ENCODE measurements around the gene LAMTOR2.
A peak's percentile ranks its signal among the peaks of the same experiment; 100 is the strongest.
"Not testable (repeated sequence)": the region's sequence is repeated elsewhere in the genome, so short reads cannot be mapped to it uniquely, and the experiment has no call there.

LAMTOR2 gene

DNA sequence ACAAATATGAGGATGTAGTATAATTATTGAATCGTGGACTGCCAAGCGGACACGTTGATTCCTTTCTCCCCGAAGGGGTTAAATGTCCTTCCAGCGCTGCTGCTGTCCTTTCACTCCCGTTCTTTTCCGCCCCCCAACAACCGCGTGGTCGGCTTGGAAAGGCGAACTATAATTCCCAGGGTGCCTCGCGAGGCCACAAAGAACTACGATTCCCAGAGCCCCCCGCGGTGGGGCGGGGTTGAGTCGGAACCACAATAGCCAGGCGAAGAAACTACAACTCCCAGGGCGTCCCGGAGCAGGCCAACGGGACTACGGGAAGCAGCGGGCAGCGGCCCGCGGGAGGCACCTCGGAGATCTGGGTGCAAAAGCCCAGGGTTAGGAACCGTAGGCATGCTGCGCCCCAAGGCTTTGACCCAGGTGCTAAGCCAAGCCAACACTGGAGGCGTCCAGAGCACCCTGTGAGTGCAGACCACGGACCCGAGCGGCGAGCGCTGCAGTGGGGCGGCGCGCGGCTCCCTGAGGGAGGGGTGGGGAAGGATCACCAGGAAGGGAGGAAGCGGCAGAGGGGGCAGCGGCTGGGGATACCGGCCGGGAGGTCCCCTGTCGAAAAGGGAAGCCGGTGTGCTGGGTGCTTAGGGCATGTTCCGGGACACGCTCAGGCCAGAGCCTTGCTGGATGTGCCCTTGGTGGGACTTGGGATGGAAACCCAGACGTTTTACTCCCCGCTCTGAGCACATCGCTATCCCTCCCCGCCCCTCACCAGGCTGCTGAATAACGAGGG is at the start of gene LAMTOR2:
Gene LAMTOR2 (plus strand): TSS at position 283 of the 781 bp plus-strand sequence. CDS start 108 bp downstream, at position 391.
- peak; percentile 99 for DNase-seq

DNA sequence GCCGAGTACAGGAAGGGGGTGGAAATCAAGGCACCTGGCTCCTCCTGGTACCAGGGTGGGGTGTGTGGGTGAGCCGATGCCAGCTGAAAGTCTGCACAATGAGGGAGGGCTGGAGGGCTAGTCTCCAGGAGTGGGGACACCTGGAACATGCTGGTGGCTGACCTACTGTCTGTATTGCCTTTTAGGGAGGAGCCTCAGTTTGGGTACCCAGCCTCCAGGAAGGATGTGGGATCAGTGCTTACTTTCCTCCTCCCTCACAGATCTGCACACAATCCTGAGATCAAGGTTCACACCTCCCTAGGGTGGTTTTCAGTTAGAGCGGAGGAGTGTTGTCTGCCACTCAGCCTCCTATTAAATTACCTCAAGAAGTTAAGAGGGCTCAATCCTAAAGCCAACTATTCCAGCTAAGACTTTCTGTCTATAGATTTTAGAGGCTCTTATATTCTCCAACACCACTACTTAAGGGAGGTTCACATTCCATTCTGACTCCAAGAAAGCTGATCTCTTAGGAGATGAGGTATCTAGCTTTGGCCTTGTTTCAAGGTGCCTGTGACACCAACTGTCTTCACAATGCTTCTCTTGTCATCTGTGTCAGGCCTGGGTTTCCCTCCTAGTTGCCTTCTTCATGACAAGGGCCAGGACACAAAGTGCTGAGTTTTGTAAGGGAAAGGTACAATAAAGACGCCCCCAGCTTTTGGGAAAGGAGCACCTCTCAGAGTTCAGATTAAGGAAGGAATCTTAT is 49.6 kb upstream of the LAMTOR2 start:
- DNase-seq = no peak

DNA sequence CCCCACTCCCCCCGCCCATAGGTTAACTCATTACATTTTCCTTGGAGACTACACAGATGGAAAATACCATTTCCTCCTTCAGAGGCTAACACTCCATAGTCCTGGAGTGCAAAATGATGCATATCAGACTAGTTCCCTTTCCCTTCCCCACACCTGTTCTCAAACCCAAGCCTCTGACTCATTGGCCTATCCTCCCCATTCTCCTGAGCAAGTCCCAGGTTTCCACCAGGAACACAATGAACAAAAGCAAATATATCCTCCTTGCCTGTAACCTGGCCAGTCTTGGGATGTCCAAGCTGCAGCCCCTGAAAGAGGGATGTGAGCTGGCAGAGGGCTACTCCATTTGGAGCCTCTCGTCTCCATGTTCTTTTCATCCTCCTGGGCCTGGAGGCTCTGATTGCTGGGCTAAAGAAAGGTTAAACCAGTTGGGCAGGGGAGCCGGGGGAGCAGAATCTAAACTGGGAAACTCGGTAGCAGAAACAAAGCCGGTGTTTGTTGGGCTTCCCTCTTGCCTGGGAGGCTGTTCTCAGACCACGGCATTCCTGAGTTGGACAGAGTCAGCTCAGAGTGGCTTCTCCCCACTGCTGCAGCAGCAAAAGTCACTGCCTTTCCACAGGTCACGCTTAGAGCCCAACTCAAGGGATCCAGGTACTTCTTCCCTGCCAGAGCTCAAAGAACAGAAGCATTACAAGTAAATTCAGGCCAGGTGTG is 47.8 kb upstream of the LAMTOR2 start:
- DNase-seq = no peak

DNA sequence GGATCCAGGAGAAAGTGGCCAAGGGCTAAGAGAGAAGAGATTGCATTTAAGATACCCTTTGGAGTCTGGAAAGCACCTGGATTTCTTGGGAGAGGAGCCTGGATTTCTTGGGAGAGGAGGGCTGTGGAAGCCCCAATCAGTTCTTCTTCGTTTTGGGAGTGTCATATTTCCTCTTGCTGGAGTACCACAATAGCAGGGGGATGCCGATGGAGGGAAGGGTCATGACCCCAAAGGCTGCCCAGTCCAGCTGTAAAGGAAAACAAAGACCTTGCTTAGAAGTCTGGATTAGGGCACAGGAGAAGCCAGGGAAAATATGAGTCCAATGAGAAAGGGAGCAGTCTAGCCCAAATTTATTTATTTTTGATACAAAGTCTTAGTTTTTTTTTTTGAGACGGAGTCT is 45.2 kb upstream of the LAMTOR2 start:
- no peak for DNase-seq

DNA sequence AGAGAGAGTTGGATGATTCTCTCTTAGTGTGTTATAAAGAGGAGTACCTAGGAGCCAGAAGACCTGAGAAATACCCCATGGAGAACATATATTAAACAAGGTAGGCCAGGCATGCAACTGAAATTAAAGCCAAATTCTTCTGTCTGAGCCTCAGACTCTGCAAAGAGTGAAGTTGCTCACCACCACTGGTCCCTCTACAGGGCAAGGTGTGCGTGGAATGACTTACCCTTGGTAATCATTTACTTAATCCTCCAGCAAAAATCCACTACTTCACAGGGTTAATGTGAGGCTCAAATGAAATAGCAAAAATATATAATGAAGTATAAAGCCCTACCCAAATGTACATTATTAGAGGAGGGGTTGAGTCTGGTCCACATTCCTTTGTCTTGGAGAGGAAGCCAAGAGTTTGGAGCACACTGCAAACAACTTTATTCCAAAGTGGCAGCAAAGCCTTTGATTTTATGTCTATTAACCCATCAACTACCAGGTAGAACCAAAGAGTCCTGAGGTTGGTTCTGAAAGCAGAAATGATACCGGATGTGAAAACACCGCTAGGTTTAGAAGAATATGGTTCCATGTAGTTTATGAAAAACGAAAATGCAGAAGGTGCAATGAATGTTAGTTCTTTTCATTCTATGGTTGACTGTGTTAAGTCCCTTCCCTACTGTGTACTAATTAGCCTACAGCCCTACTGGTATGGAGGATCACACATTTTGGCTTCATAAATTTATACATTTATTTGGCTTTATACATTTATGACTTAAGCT is 42.3 kb upstream of the LAMTOR2 start:
- no peak for DNase-seq

DNA sequence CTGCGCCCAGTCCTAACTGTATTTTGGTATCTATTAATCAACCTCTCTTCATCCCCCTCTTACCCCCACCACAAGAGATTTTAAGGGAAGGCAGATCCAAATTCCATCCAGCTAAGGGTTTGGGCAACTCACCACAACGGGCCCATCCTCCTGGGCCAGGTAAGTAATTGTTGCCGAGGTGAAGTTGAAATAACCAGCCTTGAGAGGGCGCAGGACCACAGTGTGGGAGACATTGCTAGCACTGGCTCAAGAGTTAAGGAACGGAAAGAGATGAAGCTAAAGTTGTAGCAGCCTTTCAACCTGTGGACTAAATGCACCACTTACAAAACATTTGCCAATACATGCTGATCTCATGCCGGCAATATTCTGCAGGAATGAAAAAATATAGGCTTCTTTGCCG is 39.8 kb upstream of the LAMTOR2 start:
- DNase-seq = no peak

DNA sequence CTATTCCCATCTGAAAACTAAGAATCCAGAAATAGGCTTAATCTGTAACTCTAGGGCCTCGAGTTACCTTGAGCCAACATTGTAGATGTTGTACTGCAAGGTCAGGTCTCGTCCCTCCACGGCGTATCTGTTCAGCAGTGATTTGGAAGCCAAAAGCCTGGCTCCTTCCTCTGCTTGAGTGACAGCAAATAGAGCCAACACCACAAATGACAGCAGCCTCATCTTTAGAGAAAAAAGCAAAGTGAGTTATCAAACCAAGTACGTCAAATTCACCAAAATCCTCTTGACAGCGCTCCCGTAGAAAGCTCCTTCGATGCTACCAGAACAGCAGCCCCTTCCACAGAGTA is 34.7 kb upstream of the LAMTOR2 start:
- no peak for DNase-seq

DNA sequence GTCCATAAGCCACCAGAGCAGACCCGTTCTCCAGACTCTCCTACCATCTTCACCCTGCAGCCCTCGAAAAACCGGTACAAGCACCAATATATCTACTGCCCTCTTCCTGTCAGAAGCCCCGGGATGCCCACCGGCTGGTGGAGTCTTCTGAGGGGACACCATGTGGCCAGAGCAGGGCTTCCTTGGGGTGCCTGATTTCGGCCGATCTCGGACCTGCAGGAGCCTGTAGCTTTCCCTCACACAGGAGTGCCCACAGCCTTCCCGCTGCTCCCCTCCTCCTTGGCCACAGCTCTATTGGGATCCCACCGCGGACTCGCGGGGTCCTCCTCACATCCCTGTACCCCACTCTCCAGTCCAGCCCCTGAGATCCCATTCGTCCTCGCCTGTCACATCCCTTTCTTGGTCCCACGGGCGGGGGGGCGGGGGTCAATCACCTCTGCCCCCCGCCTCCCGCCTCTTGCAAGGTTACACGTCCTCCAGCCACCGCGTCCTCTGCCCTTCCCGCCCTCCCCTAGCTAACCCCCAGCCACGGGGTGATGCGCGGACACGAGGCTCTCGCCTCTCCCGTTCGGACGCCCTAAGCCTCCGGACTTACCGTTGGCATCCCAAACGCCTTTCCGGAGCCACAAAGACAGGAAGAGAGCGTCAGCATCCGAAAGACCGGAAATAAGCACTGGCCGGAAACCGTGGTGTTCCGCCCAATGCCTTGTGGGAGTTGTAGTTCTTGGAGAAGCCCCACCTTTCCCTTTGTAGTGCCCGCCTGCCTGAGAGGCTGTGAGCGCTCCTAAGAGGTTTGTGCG is 34.1 kb upstream of the LAMTOR2 start, which contains the start of gene SSR2:
Gene SSR2 (minus strand): TSS at position 659 of the 800 bp plus-strand sequence. CDS start 784 bp downstream, outside the sequence.
- peak; percentile 97 for DNase-seq

DNA sequence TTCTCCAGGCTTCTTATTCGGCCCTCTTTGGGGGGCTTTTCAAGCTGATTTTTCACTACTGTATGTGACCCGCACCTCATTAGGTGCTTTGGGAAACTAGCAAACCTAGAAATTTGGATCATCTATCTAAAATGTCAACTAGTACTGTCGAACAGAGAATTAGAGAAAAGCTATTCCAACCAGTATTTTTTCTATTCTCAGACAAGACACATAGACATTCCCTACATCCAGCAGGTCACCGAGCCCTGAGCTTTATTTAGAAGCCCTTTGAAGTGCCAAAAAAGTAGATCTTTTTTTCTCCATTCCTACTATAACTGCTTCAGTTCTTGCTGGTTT is 33.5 kb upstream of the LAMTOR2 start:
- DNase-seq = no peak

DNA sequence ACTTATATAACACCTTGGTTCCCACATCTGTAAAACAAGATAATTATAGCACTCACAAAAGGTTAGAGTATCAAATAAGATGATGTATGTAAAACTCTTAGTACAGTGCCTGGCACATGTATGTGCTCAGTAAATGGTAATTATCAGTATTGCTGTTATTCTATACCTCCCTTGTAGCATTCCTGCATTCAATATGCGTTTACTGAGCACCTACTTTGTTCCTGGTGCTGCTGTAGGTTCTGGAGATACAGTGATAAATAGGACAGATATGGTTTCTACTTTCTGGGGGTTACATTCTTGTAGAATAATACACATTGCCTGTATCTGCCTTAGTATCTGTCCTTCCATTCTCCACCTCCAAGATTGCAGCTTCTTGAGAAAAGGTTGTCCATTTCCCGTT is 32.6 kb upstream of the LAMTOR2 start:
- DNase-seq = no peak

DNA sequence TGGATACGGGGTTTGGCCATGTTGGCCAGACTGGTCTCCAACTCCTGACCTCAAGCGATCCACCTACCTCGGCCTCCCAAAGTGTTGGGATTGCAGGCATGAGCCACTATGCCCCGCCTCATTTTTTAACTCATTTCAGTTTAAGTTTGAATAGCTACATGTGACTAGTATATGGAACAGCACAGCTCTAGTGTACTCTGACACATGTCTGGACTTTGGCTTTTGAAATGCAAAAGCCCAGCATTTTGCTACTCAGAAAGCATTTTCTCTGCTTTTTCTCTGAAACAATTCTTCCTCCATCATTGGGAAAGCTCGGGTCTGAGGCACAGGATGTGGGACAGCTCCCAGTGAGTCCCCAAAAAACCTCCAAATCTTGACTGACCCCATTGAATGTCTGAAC is 29.8 kb upstream of the LAMTOR2 start:
- no peak for DNase-seq

DNA sequence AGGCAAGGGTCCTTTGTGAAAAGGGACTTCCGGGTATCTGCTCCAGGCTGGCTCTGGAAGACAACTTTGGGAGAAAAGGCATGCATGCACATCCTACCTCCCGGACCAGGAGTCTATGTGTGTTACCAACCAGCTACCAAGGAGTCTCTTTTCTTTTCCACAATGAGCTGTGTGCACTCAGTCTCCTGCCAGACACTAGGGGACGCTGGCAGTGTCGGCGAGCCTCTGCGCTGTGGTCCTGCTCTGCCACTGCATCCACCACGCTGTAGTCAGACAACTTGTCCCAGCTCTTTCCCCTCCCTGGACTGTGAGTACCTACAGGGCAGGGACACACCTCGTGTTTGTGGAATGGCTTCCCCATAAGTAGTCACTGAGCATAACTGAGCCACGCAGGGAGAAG is 28.7 kb upstream of the LAMTOR2 start:
- DNase-seq = peak; percentile 78

DNA sequence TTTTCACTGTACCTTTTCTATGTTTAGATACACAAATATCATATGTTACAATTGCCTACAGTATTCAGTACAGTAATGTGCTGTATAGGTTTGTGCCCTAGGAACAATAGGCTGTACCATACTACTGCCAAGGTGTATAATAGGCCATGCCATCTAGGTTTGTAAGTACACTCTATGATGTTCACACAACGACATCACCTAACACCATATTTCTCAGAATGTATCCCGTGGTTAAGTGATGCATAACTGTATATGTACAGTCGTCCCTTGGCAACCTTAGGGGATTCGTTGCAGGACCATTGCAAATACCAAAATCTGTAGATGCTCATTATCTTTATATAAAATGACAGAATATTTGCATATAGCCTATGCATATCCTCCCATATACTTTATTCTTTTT is 28.0 kb upstream of the LAMTOR2 start:
- no peak for DNase-seq

DNA sequence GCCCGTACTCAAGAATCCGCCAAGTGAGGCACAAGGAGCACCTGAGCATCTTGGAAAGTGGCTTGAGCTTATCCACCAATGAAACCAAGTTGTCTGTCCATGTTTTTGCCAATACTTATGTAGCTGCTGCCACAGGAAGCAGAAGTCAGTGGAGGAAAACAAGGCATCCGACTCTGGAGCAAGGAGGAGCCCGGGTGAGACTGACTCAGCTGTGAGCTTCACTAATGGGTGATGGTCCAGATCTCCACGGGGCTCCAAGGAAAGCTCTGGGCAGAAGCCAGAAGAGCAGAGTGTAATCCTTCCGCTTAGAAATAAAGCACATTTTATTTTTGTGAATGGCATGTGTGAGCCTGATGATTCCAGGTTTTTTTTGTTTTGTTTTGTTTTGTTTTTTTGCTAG is 21.6 kb upstream of the LAMTOR2 start:
- DNase-seq = no peak

DNA sequence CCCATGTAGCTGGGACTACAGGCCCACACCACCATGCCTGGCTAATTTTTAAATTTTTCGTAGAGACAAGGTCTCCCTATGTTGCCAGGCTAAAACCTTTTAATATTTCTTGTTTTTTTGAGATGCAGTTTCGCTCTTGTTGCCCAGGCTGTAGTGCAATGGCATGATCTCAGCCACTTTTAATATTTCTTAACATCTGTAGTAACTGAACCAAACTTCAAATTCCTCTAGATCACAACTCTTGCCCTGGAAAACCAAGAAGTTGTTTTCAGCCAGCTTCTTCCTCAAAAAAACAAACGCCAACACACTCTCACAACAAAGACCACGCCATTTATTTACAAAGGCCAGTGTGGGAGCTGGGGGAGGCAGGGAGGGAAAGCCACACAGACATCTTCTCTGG is 19.6 kb upstream of the LAMTOR2 start:
- DNase-seq = not testable (repeated sequence)

DNA sequence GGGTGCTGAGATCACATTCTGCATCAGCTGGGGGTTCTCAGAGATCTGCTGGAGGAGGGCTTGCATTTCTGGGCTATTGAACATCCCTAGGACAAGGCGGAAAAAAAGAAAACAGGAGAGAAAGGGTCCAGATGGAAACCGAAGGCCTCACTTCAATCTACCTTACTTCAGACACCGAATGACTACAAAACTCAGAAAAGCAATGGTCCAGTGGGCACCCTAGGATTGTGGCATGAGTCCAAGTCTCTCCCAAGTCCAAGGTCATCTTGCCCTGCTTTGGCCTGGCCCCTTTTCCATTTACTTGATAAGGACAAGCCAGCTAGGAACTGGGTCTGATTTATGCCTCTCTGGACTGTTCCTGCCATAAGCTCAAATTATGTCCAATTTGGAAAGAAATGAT is 11.8 kb upstream of the LAMTOR2 start:
- no peak for DNase-seq

DNA sequence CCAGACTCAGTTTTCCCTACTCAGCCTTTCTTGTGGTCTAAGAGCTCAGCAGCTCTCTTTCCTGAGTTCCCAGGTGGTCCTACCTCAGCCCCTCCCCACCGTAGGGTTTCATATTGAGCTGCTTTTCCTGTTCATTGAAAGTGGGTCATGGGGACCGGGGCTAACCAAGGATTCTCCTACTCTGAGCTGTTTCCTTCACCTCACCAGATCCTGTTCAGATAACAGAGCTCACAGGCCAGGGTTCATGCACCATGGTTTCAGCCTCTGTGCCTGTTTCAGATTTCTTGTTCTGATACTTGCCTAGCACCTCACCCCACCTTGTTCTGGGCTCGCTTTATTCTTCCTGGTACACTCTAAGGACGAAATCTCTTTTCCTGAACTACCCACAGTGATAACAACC is 9.5 kb upstream of the LAMTOR2 start:
- no peak for DNase-seq

DNA sequence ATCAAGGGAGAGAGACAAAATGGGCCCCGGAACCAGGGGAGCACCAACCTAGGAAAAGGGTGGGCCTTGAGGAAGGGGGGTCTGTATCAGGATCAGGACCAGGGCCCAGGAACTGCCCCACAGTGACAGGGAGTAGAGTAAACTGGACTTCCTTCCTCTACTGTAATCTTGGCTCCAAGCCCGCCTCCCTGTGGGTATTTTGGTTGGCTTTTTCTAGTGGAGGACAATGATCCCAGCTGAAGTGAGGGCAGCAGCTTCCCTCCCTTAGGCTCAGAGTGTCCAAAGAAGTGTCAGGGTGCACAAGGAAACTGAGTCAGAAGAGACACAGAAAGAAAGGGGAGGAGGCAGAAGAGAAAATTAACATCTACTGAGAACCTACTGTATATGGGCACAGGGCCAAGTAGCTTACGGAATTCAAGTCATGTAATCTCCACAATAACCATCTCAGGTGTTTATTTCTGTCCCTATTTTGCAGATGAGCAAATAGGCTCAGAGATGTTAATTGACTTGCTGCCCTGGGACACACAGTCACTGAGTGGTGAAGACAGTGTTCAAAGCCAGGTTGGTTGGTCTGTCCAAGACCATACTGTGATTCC is 5.8 kb upstream of the LAMTOR2 start:
- no peak for DNase-seq

DNA sequence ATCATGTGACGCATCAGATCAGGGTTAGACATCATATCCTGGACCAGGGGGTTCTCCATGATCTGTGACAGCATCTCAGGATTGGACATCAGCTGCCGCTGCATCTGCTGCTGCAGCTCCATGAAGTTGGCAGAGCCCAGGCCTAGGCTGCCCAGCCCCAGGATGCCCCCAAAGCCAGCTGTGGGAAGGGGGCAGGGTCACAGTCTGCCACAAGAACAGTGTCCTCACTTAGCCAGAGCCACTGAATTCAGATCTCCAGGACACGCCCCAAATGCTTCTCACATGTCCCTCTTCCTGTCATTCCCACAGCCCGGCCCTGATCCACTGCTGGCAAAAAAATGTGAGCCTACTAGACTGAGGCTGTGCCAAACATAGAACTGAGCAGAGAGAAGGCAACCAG is 4.2 kb upstream of the LAMTOR2 start:
- DNase-seq = no peak

DNA sequence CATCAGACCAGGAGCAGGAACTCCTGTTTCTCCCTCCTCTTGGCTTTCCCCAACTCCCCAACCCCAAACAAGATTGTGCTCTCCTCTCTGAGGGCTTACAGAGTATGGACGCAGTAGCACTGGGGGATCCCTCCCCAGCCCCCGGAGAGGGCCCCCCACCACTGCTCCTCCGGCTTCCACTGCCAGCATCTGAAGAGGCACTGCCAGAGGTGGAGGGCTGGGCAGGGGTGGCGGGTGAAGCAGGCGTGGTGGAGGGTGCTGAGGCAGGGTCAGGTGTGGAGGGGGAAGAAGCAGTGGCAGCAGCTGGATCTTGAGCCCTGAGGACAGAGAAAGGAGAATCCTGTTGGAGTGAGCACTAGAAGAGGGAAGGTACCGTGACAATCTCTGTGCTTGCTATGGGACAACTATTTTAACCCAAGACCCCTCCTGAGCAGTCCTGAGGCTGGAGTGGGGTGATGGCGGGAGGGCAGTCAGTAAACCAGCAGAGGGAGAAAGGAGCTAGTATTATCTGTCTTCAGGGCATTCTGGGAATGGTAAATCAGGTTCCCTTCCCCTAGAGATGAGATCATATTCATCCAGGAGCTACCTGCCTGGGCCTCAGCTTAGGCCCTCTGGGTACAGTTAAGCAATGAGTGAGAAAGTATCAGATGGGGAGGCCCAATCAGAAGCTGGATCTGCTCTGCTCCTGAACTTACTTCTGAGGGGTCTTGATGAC is 3.4 kb upstream of the LAMTOR2 start:
- no peak for DNase-seq

Data from NCI-H1092 treated with DMSO at 0.1 percent for 48 hours (cell line).